ENCODE results near the gene MARCKSL1. TPM values are rescaled to one million over a fixed set of nuclear protein-coding genes. Genes with fewer than 3 reads are reported as not detected.

Gene MARCKSL1
- total RNA-seq (2016; rRNA removed; fragmentation: Illumina TruSeq; extraction: Trizol) (81.9 and 85.1 TPM in 2 replicates), polyA plus RNA-seq (2011; rRNA removed) (134 and 155 TPM in 2 replicates), polyA minus RNA-seq (2011; rRNA and poly(A)+ RNA removed; ENCODE audit: low replicate concordance) (31.7 and 183 TPM in 2 replicates), Bru-seq, nascent RNA (percentile 93 among the genes with signal in this experiment), BruChase-seq, experiment 1, labeled RNA remaining after a 6-hour chase (percentile 99 among the genes with signal in this experiment), BruChase-seq, experiment 2, labeled RNA remaining after a 2-hour chase (percentile 98 among the genes with signal in this experiment)
- 39.3 and 48.2 TPM in 2 replicates for total RNA-seq (2016; cell fraction: cytosol; rRNA removed; fragmentation: Illumina TruSeq; extraction: Trizol; ENCODE audit: low read depth)
- 79.9 and 80.4 TPM in 2 replicates for total RNA-seq (2016; cell fraction: insoluble cytoplasmic fraction; rRNA removed; fragmentation: Illumina TruSeq; extraction: Trizol)
- 99.4 and 121 TPM in 2 replicates for total RNA-seq (2016; cell fraction: membrane; rRNA removed; fragmentation: Illumina TruSeq; extraction: Trizol)
- total RNA-seq (2016; cell fraction: nucleus; rRNA removed; fragmentation: Illumina TruSeq; extraction: Trizol): 41.2 and 48.0 TPM in 2 replicates
- 175 and 198 TPM in 2 replicates for polyA plus RNA-seq (2011; cell fraction: cytosol; rRNA removed)
- 42.9 and 54.2 TPM in 2 replicates for polyA plus RNA-seq (2011; cell fraction: nucleus; rRNA removed)
- 93.4 and 110 TPM in 2 replicates for polyA plus RNA-seq (2012)
- polyA plus RNA-seq (2016; cell fraction: cytosol; fragmentation: Illumina TruSeq; extraction: Trizol; ENCODE audit: low read depth): 130 and 155 TPM in 2 replicates
- 249 and 301 TPM in 2 replicates for polyA plus RNA-seq (2016; cell fraction: insoluble cytoplasmic fraction; fragmentation: Illumina TruSeq; extraction: Trizol; ENCODE audit: low read depth)
- 253 and 267 TPM in 2 replicates for polyA plus RNA-seq (2016; cell fraction: membrane; fragmentation: Illumina TruSeq; extraction: Trizol; ENCODE audit: low read depth)
- 142 and 146 TPM in 2 replicates for polyA plus RNA-seq (2016; cell fraction: nucleus; fragmentation: Illumina TruSeq; extraction: Trizol; ENCODE audit: insufficient read depth, low read depth)
- 56.3 and 59.3 TPM in 2 replicates for polyA minus RNA-seq (2011; cell fraction: cytosol; rRNA and poly(A)+ RNA removed)
- polyA minus RNA-seq (2011; cell fraction: nucleus; rRNA and poly(A)+ RNA removed): 34.6 and 44.4 TPM in 2 replicates
- long read RNA-seq, experiment 1, transcript MARCKSL1-201 (2 exons, 1,699 nt): major isoform, 218 of 262 reads
- long read RNA-seq, experiment 1, partial matches to known transcripts: 40 of 262 reads
- long read RNA-seq, experiment 1, other reads (novel, unspliced or antisense): 4 of 262 reads
- long read RNA-seq, experiment 2, transcript MARCKSL1-201 (2 exons, 1,699 nt): major isoform, 393 of 537 reads
- long read RNA-seq, experiment 2, partial matches to known transcripts: 0 of 537 reads
- long read RNA-seq, experiment 2, other reads (novel, unspliced or antisense): 144 of 537 reads

- H3K4me1 ChIP-seq (ENCODE audit: insufficient read depth, low read length): peaks cover 57% of the 10 kb centered on the region
- BruUV-seq (replicated peaks): no TSS peak
- no peaks in the 10 kb centered on the region for H3K9me3 ChIP-seq (ENCODE audit: low read length)
- peaks cover 14% of the 10 kb centered on the region for H4K20me1 ChIP-seq (ENCODE audit: insufficient read depth, low read length)
- no peak within 1 kb of the TSS for H2AFZ ChIP-seq (ENCODE audit: low read length)
- FAIRE-seq (no peak), ATAC-seq (peak; percentile 49), DNase-seq (ENCODE audit: low spot score) (peak; percentile 63)
- H3K27me3 ChIP-seq (ENCODE audit: control insufficient read depth in 1 of 2, insufficient read depth in 2 of 2, low read length in 2 of 2): peaks cover 0 to 4% of the 10 kb centered on the region in 2 experiments; a peak in 2 of 5 replicates
- H3K27ac ChIP-seq (ENCODE audit: extremely low read length, insufficient read depth, low read length): peak within 1 kb of the TSS; percentile 68
- WGBS (ENCODE audit: low lambda C conversion rate): 1% methylated on average over 14 of the region's 95 CpGs
- H3K4me3 ChIP-seq (replicated peaks in 1 of 3; ENCODE audit: insufficient read depth in 1 of 3, low read depth in 2 of 3, low read length in 3 of 3): peak within 1 kb of the TSS; percentile 70 to 95 (median 84)
- H3K4me2 ChIP-seq (ENCODE audit: low read depth, low read length): peak within 1 kb of the TSS; percentile 93
- ChIA-PET POLR2A (interaction anchor here (0.6 to 5.8 kb wide), 33 partner anchors 8 to 263 kb away, joined by 3 to 222 read pairs (median 5); partner anchors contain the start of genes BSDC1, CCDC28B, FAM167B and HDAC1), CTCF (ENCODE audit: low intra/inter-chr PET ratio, low total read pairs) (interaction anchor here (0.7 to 1.7 kb wide), 2 partner anchors 15 to 120 kb away, joined by 3 to 4 read pairs; no protein-coding TSS in a partner anchor)
- H3K9ac ChIP-seq (ENCODE audit: insufficient read depth, low read depth, low read length): peak within 1 kb of the TSS; percentile 91
- in situ Hi-C loops (cut with HindIII; ENCODE audit: extremely low pct_ligation_motif_present, low pct_unique_long_range_greater_than_20kb) (no loop called here), intact Hi-C loops (cut with micrococcal nuclease; ENCODE audit: unreplicated experiment) (loop anchor here (2.0 to 10.0 kb wide), 2 partner anchors 15 to 59 kb away; partner anchors contain the start of gene BSDC1)
- H3K79me2 ChIP-seq (ENCODE audit: insufficient read depth, low read length): peaks cover 14% of the 10 kb centered on the region
- peaks cover 16 to 34% of the 10 kb centered on the region in 2 experiments for H3K36me3 ChIP-seq (replicated peaks in 1 of 2; ENCODE audit: control insufficient read depth in 1 of 2, insufficient read depth in 2 of 2, low read length in 2 of 2)
- TF ChIP-seq HMGXB4 (CRISPR knock-in tag; IDR thresholded peaks at IDR 0.05; ENCODE audit: borderline replicate concordance in 1 of 2, low read depth in 1 of 2) (peak in 1 of 2 experiments; percentile 54; a peak in 1 of 4 replicates), MAX (IDR thresholded peaks at IDR 0.05) (peak; percentile 42; the same call in 1 of the 2 replicates), MAFG (CRISPR knock-in tag; IDR thresholded peaks at IDR 0.05) (no peak), ETV6 (CRISPR knock-in tag; conservative IDR thresholded peaks at IDR 0.05) (no peak), ZMAT3 (CRISPR knock-in tag; conservative IDR thresholded peaks at IDR 0.05) (no peak), ZNF546 (CRISPR knock-in tag; conservative IDR thresholded peaks at IDR 0.05) (0 out of 2 replicates have a peak, but pooled peaks have one; percentile 77), HOXA5 (CRISPR knock-in tag; IDR thresholded peaks at IDR 0.05) (peak; percentile 78), ZNF281 (CRISPR knock-in tag; IDR thresholded peaks at IDR 0.05; ENCODE audit: borderline replicate concordance) (peak; percentile 41; the same call in 1 of the 2 replicates), HCFC1 (IDR thresholded peaks at IDR 0.05; ENCODE audit: low read depth, low read length) (no peak), ZNF576 (CRISPR knock-in tag; IDR thresholded peaks at IDR 0.05) (no peak), CHD4 (IDR thresholded peaks at IDR 0.05; ENCODE audit: borderline replicate concordance, low read length) (no peak)
These were observed at the start of gene MARCKSL1 for GRCh38 chr1:32335790-32336590. TSS of gene MARCKSL1 (minus strand) at chr1:32336233. CDS start at chr1:32336033, 200 bp downstream.

Data from HepG2 (cell line).